Loucy (cell line): Measurements from ENCODE around the gene ARRB1.

Experiments
- CTCF ChIP-seq: fragments of 200-600 bp; sonication (generic); conservative IDR thresholded peaks from 2 replicates; pipeline ENCODE4 v1.5.1; 2014; ENCODE audit warnings: mild to moderate bottlenecking, antibody characterized with exemption, low read length
- EZH2phosphoT487 ChIP-seq: fragments of 200-600 bp; IDR thresholded peaks from 2 replicates; pipeline ENCODE4 v1.6.1; 2018; ENCODE audit warnings: antibody characterized with exemption, mild to moderate bottlenecking, moderate library complexity, borderline replicate concordance

GRCh38 chr11:75320643-75321042 is 30.8 kb downstream of the ARRB1 start:
- TF ChIP-seq CTCF: no peak
- no peak for TF ChIP-seq EZH2phosphoT487
